Activated naive CD4-positive, alpha-beta T cell treated with anti-CD3 and anti-CD28 coated beads, Interleukin-2, amount 10 ng/mL, durations not matched to agents 7 days and 5 days (primary cell): ENCODE data around the gene CASR.

Experiments used
- CTCF ChIA-PET: fragments of 350-600 bp; sonication (Branson Sonifier 250); formaldehyde crosslinking; loops from one replicate; lab custom pipeline; 2021; ENCODE audit warnings: antibody characterized with exemption; lab: Charles Lee
- DNase-seq: peaks from one replicate; pipeline ENCODE4 v3.0.0-alpha.2; 2020
- H3K27ac Mint-ChIP-seq: one replicate; pipeline ENCODE4 v1.8.0; 2021; ENCODE audit warnings: mild to moderate bottlenecking, moderate library complexity, mixed read lengths
- H3K27me3 Mint-ChIP-seq: one replicate; pipeline ENCODE4 v1.8.0; 2021; ENCODE audit warnings: mild to moderate bottlenecking, mixed read lengths
- H3K36me3 Mint-ChIP-seq: one replicate; pipeline ENCODE4 v1.8.0; 2021; ENCODE audit warnings: mixed read lengths
- H3K4me1 Mint-ChIP-seq: one replicate; pipeline ENCODE4 v1.8.0; 2021; ENCODE audit warnings: mixed read lengths
- H3K4me3 Mint-ChIP-seq: one replicate; pipeline ENCODE4 v1.8.0; 2021; ENCODE audit warnings: mild to moderate bottlenecking, moderate library complexity, mixed read lengths
- H3K9me3 Mint-ChIP-seq: one replicate; pipeline ENCODE4 v1.8.0; 2021; ENCODE audit warnings: mixed read lengths

The CASR gene

DNA sequence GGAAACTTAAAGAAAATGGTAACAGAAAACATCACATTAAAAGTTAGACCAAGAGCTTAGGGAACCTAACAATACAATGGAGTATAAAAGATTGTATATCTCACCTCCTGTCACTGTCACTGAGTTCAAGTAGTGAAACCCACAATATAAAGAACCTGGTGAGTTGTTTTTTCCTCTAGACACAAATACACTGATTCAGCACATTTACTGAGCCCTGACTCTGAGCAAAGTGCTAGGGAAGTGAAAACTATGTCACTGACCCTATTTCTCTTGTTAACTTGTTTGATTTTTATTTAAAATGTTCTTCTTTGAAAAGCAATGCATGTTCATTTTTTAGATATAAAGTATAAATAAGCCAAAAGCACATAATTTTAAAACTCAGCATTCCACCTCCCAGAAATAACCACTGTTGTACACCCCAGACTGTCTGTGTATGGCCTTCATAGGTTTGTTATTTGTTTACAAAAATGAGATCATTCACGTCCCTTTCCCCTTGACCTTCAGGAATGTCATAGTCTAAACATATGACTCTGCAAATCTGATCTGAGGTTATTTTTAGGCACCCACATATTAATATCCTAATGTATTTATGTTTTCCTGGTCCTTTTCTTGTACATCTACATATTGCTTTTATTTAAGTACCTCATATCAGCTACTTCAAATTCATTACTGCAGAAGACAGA lies 72.4 kb downstream of the CASR start:
- no peak overlapping the region for H3K27ac Mint-ChIP-seq
- no peaks in the 10 kb centered on the region for H3K36me3 Mint-ChIP-seq
- no peak overlapping the region for H3K4me3 Mint-ChIP-seq
- no peaks in the 10 kb centered on the region for H3K9me3 Mint-ChIP-seq
- H3K27me3 Mint-ChIP-seq, result peaks cover 4% of the 10 kb centered on the region
- peaks cover 7% of the 10 kb centered on the region for H3K4me1 Mint-ChIP-seq
- DNase-seq, result no peak
- CTCF ChIA-PET, result interaction anchor here (1.2 to 9.4 kb wide), 3 partner anchors 9 to 709 kb away, joined by 5 to 111 read pairs (median 8); no protein-coding TSS in a partner anchor

DNA sequence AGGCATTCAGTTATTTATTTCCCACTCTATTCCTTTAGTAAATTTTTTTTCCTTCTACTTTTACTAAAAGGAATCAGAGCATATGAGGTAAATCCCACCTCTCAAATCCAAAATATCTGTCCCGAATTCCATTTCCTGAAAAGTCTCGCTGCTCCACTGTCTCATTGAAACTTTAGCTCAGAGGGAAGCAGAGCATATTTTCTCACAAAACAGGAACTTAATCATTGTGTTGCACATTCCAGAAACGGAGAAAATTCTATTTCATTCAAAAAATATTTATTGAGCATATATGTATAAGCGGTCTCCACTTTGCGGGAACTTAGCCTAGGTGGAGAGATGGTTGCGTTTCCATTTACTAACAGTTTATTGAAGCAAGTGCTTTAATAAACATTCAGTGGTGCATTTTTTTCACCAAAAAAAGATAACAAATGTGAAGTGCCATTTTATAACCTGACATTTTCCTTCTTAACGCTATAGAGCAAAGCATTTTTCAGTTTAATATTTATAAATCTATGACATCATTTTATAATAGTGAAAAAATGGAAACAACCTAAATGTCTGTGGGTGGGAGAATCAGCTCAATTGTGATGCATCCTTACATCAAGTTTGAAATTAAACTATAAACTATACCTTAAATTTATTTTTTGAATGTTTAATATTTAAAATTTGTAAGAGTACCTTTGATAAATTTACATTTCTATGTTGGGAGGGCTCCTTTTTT lies 74.3 kb downstream of the CASR start:
- H3K36me3 Mint-ChIP-seq, result no peaks in the 10 kb centered on the region
- H3K9me3 Mint-ChIP-seq, result no peaks in the 10 kb centered on the region
- no peak for DNase-seq
- peaks cover 7% of the 10 kb centered on the region for H3K4me1 Mint-ChIP-seq
- peaks cover 17% of the 10 kb centered on the region for H3K27me3 Mint-ChIP-seq
- CTCF ChIA-PET, result interaction anchor here (0.7 to 9.4 kb wide), 10 partner anchors 8 to 711 kb away, joined by 3 to 111 read pairs (median 4); partner anchors contain the start of genes FAM162A and POLQ
- H3K4me3 Mint-ChIP-seq, result no peak overlapping the region
- H3K27ac Mint-ChIP-seq, result no peak overlapping the region

DNA sequence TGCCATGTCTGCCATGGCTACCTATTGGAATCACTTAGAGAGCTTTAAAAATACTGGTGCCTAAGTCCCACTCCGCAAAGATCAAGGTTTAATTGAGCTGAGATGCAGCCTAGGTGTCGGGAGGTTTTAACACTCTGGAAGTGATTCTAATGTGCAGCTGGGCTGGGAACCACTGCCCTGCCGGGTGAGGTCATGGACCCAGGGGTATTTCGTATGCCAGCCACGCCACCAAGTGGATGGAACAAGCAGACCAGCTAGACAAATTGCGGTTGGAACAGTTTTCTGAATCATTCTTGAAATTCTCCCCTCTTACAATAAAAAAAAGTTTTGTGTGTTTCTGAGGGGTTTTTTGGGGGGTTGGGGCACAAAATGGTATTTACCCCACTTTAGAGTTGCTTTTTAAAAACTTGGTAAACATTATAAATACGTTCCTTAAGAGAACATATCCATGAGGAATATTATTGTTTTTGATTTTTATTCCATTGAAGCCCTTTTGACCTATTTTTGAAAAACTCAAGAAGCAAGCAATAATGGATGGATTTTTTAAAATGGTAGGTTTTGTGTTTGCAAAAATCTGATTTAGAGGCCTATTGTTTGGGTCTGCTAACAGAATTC lies 75.4 kb downstream of the CASR start:
- no peak overlapping the region for H3K27ac Mint-ChIP-seq
- H3K27me3 Mint-ChIP-seq, result peaks cover 24% of the 10 kb centered on the region
- H3K4me1 Mint-ChIP-seq, result peaks cover 7% of the 10 kb centered on the region
- CTCF ChIA-PET, result interaction anchor here (0.6 to 9.4 kb wide), 14 partner anchors 9 to 712 kb away, joined by 3 to 111 read pairs (median 3); partner anchors contain the start of genes FAM162A and POLQ
- no peak overlapping the region for H3K4me3 Mint-ChIP-seq
- no peaks in the 10 kb centered on the region for H3K9me3 Mint-ChIP-seq
- no peaks in the 10 kb centered on the region for H3K36me3 Mint-ChIP-seq
- peak; percentile 61 for DNase-seq

DNA sequence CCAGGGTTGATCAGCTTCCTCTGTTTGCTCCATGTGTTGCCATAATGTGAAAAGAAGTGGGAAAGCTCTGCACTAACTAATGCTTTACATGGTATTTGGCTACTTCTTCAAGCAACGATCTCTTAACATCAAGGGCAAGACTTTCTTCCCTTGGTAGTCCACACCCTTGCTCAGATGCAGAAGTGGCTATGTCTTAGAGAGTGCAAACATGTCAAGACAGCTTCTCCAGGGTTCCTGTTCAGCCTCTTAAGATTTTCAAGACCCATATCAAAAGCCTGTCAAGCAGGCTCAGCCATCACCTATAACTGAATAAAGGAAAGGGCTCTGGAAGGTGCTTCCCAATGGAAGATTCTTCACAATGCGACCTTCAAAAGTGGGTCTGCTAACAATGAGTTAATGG lies 76.7 kb downstream of the CASR start:
- CTCF ChIA-PET, result interaction anchor here (1.0 to 9.4 kb wide), 3 partner anchors 158 to 714 kb away, joined by 4 to 111 read pairs (median 15); partner anchors contain the start of gene POLQ
- no peaks in the 10 kb centered on the region for H3K9me3 Mint-ChIP-seq
- no peak for DNase-seq
- H3K36me3 Mint-ChIP-seq, result no peaks in the 10 kb centered on the region
- no peak overlapping the region for H3K4me3 Mint-ChIP-seq
- H3K27ac Mint-ChIP-seq, result no peak overlapping the region
- H3K4me1 Mint-ChIP-seq, result peaks cover 7% of the 10 kb centered on the region
- H3K27me3 Mint-ChIP-seq, result peaks cover 38% of the 10 kb centered on the region

DNA sequence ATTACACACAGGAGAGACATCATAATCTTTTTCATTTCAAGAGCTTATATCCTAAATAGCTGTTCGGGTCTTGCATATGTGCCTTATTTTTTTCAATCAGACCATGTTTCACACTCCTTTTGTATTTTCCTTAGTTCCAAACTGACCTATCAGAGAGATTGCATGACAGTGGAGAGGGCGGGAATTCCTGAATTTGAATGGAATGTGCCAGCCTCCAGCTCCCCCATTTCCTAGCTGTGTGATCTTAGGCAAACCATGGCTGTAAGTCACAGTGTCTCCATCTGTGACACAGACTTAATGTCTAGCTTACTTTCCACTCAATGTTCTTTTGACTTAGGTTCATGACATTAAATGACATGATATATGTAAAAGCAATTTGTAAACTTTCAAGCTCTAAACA lies 79.6 kb downstream of the CASR start:
- H3K36me3 Mint-ChIP-seq, result no peaks in the 10 kb centered on the region
- CTCF ChIA-PET, result interaction anchor here (1.2 to 1.3 kb wide), 2 partner anchors 37 to 162 kb away, joined by 4 to 5 read pairs; no protein-coding TSS in a partner anchor

DNA sequence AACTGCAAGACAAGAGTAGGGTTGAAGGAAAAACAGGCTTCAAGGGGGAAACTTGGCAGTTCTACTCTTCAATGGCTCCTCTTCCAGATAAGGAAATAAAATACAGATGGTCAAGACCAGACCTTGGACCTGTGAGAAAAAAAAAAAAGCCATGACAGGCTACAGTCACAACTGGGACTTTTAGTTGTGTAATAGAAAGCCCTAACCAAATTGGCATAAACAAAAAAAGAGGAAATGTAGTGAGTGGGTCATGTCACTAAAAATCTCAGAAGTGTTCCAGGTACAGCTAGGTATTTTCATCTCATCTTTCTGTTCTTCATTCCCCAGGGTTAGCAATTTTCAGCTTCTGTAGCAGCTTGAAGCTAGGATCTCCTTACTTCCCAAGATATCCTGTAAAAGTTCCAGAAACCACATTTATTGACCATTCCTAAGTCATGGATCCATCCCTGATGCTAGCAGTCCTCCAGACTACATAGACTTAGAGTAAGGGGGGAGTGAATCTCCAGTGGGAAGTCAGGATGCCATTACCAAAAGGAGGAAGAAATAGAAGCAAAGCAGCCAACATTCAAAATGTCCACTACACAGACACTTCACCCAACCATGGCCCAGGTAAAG lies 80.6 kb downstream of the CASR start:
- Mint-ChIP-seq H3K4me3 (no peak overlapping the region), H3K9me3 (no peaks in the 10 kb centered on the region), H3K27ac (no peak overlapping the region), H3K4me1 (no peaks in the 10 kb centered on the region), H3K27me3 (peaks cover 52% of the 10 kb centered on the region), H3K36me3 (no peaks in the 10 kb centered on the region)
- no peak for DNase-seq
- CTCF ChIA-PET, result no interaction called here

More for the DNA sequence above, 79.6 kb downstream of the CASR start:
- H3K9me3 Mint-ChIP-seq, result no peaks in the 10 kb centered on the region
- H3K4me3 Mint-ChIP-seq, result no peak overlapping the region
- no peak overlapping the region for H3K27ac Mint-ChIP-seq
- H3K4me1 Mint-ChIP-seq, result no peaks in the 10 kb centered on the region
- peaks cover 51% of the 10 kb centered on the region for H3K27me3 Mint-ChIP-seq
- DNase-seq, result no peak

DNA sequence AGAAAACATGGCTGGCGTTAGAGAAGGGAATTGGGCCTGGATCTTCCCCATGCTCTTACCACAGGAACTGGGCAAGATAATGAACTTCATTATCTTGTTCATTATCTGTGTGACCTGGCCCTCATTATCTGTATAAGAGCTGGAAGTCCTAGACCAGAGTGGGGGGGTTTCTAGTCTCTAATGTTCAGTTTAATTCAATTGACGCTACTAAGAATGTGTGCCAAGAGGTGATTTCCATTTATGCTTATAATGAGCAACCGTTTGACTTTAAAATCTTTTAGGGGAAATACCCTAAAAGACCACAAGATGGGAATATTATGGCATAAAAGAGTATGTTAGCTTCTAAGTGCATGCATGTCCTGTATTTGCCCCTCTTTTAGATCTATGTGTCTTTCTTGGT lies 82.5 kb downstream of the CASR start:
- CTCF ChIA-PET, result interaction anchor here (0.7 to 1.3 kb wide), 5 partner anchors 9 to 164 kb away, joined by 3 to 4 read pairs (median 3); no protein-coding TSS in a partner anchor
- no peak overlapping the region for H3K4me3 Mint-ChIP-seq
- no peak for DNase-seq
- no peaks in the 10 kb centered on the region for H3K9me3 Mint-ChIP-seq
- H3K27me3 Mint-ChIP-seq, result peaks cover 52% of the 10 kb centered on the region
- peaks cover 1% of the 10 kb centered on the region for H3K4me1 Mint-ChIP-seq
- H3K27ac Mint-ChIP-seq, result no peak overlapping the region
- H3K36me3 Mint-ChIP-seq, result no peaks in the 10 kb centered on the region

DNA sequence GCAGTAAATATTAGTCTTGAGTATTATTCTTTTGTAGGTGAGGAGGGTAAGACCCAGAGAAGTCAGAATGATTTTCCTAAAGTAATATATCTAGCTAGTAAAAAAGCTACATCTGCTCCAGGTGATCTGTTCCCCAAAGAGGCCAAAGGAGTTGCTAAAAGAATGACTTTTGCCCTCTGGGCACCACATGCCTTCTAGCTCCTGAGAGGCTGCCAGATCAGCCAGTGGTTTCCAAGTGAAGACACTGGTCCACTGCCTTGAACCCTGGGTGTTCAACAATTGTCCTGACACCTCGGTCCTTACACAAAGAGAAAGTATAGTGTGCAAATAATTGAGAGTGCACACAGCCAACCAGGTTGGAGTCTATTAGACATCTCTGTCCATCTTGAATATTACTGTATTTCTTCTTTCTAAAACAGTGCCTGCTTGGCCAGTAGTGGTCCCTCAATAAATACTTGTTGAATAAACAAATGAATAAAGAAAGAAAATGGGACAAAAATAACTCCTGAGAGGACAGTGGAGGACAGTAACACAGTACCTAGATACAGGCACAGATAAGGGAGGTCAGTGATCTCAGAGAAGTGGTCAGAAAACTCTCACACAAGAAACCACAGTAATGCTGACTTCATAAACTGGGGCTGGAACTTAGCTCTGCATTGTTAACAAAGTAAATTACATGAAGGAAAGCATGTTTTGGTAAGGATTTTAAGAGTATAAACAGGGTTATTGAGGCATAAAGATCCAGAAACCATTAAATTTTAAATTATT lies 85.0 kb downstream of the CASR start:
- Mint-ChIP-seq H3K27ac (no peak overlapping the region), H3K27me3 (peaks cover 36% of the 10 kb centered on the region), H3K36me3 (no peaks in the 10 kb centered on the region), H3K9me3 (peaks cover under 1% of the 10 kb centered on the region), H3K4me1 (peaks cover 26% of the 10 kb centered on the region), H3K4me3 (no peak overlapping the region)
- DNase-seq, result no peak
- CTCF ChIA-PET, result interaction anchor here (0.9 to 2.1 kb wide), 2 partner anchors 20 to 167 kb away, joined by 4 to 6 read pairs; no protein-coding TSS in a partner anchor

DNA sequence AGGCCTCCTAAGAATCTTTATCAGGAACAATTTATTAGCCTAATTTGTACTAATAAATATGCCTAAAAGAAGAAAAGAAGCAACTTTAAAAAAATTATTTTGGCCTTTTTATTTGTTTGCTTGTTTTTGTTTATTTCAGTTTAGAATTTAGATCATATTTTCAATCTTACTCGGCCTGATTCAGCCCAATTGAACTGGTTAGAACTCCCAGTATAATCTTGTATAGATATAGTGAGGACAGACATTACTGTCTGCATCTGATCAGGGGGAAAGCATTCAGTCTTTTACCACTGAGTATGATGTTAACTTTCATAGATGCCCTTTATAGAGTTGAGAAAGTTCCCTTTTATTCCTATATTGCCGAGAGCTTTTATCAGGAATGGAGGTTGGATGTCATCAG lies 85.6 kb downstream of the CASR start:
- Mint-ChIP-seq H3K4me1 (peaks cover 32% of the 10 kb centered on the region), H3K27ac (no peak overlapping the region), H3K27me3 (peaks cover 30% of the 10 kb centered on the region), H3K9me3 (peaks cover 4% of the 10 kb centered on the region), H3K4me3 (no peak overlapping the region), H3K36me3 (no peaks in the 10 kb centered on the region)
- CTCF ChIA-PET, result interaction anchor here (0.9 to 2.1 kb wide), 2 partner anchors 21 to 168 kb away, joined by 4 to 6 read pairs; no protein-coding TSS in a partner anchor
- DNase-seq, result no peak

DNA sequence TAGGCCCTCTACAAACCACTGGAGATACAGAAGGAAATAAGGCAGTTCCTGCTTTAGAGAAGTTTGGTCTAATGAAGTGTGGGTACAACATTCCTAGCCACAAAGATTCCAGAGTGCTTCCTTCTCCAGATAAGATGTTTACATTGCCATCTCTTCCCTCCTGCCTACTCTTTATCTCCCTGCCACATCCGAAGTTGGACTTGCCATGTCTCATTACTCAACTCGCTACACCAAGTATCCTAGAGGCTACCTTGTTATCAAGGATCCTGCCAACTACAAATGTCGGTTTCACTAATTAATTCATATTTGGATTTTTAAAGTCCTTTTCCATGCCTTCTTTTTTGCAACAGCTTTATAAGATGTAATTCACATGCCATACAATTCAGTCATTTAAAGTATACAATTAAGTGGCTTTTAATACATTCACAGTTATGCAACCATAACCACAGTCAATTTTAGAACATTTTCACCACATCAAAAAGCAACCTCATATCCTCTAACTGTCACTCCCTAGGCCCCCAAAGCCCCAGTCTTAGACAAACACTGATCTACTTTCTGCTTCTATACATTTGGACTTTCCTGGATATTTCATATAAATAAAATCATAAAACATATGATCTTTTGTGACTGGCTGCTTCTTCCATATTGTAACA lies 87.9 kb downstream of the CASR start:
- H3K27ac Mint-ChIP-seq, result peak overlapping the region; percentile 73
- no peaks in the 10 kb centered on the region for H3K36me3 Mint-ChIP-seq
- peak; percentile 40 for DNase-seq
- H3K27me3 Mint-ChIP-seq, result peaks cover 14% of the 10 kb centered on the region
- H3K9me3 Mint-ChIP-seq, result peaks cover 4% of the 10 kb centered on the region
- peaks cover 32% of the 10 kb centered on the region for H3K4me1 Mint-ChIP-seq
- CTCF ChIA-PET, result no interaction called here
- peak overlapping the region; percentile 0 for H3K4me3 Mint-ChIP-seq

DNA sequence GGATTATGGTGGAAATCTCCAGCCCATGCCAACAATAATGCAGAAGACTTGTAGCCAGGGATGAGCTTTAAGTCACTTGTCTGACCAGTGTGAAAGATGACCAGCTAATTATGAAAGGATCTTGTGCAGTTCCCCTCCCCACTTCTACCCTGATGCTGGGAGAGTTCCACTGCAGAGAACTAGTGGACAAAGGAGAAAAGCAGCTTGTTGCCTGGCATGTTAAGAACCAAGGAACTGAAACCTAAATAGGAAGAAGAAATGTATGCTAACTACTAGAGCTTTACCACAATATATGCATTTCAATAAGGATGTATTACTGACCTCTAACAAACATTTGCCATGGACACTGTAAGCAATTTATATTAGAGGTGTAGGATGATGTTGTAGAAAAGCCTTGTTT lies 89.4 kb downstream of the CASR start:
- peaks cover 13% of the 10 kb centered on the region for H3K27me3 Mint-ChIP-seq
- H3K27ac Mint-ChIP-seq, result no peak overlapping the region
- peaks cover 32% of the 10 kb centered on the region for H3K4me1 Mint-ChIP-seq
- CTCF ChIA-PET, result interaction anchor here (1.1 kb wide), 1 partner anchor 108 kb away, joined by 3 read pairs; no protein-coding TSS in a partner anchor
- no peaks in the 10 kb centered on the region for H3K36me3 Mint-ChIP-seq
- DNase-seq, result no peak
- H3K4me3 Mint-ChIP-seq, result no peak overlapping the region
- peaks cover 4% of the 10 kb centered on the region for H3K9me3 Mint-ChIP-seq

DNA sequence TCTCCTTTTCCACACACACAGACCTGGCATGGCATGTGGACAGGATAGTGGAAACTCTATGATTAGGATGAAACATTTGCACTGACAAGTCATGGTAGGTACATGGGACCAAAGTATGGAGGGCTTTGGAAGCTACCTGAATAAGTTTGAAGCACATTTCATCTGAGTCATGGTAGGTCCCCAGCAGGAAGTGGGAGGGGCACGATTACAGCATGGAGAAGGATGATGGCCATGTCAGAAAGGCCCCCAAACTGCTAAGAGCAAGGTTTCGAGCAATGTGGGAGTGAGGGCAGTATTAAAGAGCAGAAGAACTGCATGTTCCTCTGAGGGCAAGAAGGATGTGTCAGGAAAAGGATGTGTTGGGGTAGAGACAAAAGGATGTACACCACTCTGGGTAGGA lies 90.0 kb downstream of the CASR start:
- Mint-ChIP-seq H3K4me1 (peaks cover 32% of the 10 kb centered on the region), H3K27ac (peak overlapping the region; percentile 2), H3K36me3 (no peaks in the 10 kb centered on the region), H3K4me3 (no peak overlapping the region), H3K27me3 (peaks cover 10% of the 10 kb centered on the region), H3K9me3 (peaks cover 4% of the 10 kb centered on the region)
- CTCF ChIA-PET, result interaction anchor here (1.1 kb wide), 1 partner anchor 107 kb away, joined by 3 read pairs; no protein-coding TSS in a partner anchor
- DNase-seq, result no peak

DNA sequence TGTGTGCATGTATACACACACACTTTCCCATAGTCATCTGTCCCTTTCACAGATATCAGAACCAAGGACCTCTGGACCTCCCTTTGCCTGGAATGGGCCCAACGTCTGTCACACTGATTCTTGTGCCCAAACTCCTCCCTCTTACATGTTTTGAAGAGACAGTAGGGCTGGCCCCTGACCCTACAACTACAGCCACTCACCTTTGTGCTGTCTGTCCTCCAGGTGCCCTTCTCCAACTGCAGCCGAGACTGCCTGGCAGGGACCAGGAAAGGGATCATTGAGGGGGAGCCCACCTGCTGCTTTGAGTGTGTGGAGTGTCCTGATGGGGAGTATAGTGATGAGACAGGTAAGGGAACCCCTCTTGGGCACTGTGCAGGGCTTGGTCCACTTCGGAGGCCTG lies 98.4 kb downstream of the CASR start:
- Mint-ChIP-seq H3K4me1 (no peaks in the 10 kb centered on the region), H3K27me3 (peaks cover 41% of the 10 kb centered on the region), H3K36me3 (no peaks in the 10 kb centered on the region), H3K9me3 (no peaks in the 10 kb centered on the region), H3K27ac (no peak overlapping the region), H3K4me3 (no peak overlapping the region)
- DNase-seq, result no peak
- CTCF ChIA-PET, result no interaction called here
